Esophagus squamous epithelium (tissue), 5 donors: ENCODE data around the gene AJUBA. TPM values are rescaled to one million over a fixed set of nuclear protein-coding genes. Genes with fewer than 3 reads are reported as not detected.

Experiments
- DNase-seq: peaks from one replicate; lab custom pipeline; 2025; lab: John Stamatoyannopoulos, UW
- H3K27ac ChIP-seq, 4 donors: fragments of 200-600 bp; sonication (generic); one replicate each; pipeline ENCODE4 v1.5.1; 2016 to 2019; ENCODE audit warnings: mild to moderate bottlenecking in 1 of 4
- H3K27me3 ChIP-seq, 4 donors: fragments of 200-600 bp; sonication (generic); 1 replicate in 3 of 4; 2 replicates in 1 of 4; pipeline versions ENCODE4 v1.5.1 to v1.6.0; 2017 to 2021; ENCODE audit warnings: antibody characterized with exemption in 1 of 4
- H3K36me3 ChIP-seq, 3 donors: fragments of 200-600 bp; sonication (generic); one replicate each; pipeline ENCODE4 v1.5.1; 2016 to 2019
- H3K4me1 ChIP-seq, 3 donors: fragments of 200-600 bp; sonication (generic); one replicate each; pipeline ENCODE4 v1.5.1; 2017 to 2019
- H3K4me3 ChIP-seq, 4 donors: fragments of 200-600 bp; sonication (generic); 1 replicate in 3 of 4; 2 replicates in 1 of 4; pipeline ENCODE4 v1.5.1; 2016 to 2019; ENCODE audit warnings: mild to moderate bottlenecking in 2 of 4, moderate library complexity in 1 of 4
- H3K9me3 ChIP-seq, 3 donors: fragments of 200-600 bp; sonication (generic); one replicate each; pipeline ENCODE4 v1.5.1; 2016 to 2019
- POLR2A ChIP-seq, 4 donors: fragments of 450-650 bp; IDR thresholded peaks; one replicate each; pipeline ENCODE4 v1.6.1; 2017; ENCODE audit warnings: antibody characterized with exemption in 4 of 4, mild to moderate bottlenecking in 4 of 4, moderate library complexity in 3 of 4
- WGBS, 2 donors: methylation state at CpG; one replicate each; pipeline ENCODE4 v1.1.5; 2018; 5-methylcytosine and 5-hydroxymethylcytosine counted together
- intact Hi-C: fragments of 100-400 bp; cut with DNase I; formaldehyde crosslinking; loops from one replicate; pipeline ENCODE4 v1.15.0; 2022
- total RNA-seq, 4 donors: library from RNA; depleted of rRNA; stranded (reverse); fragments of >200 nt; gene quantifications; one replicate each; pipeline ENCODE4 v1.1.0, GENCODE V29; 2016
- TF ChIP-seq, protein P1 (sequence below), 6 experiments: fragments of 450-650 bp in 4 of 6; fragments of 200-600 bp in 2 of 6; sonication (generic) in 2 of 6; IDR thresholded peaks; one replicate each; pipeline ENCODE4 v1.5.1; 2016 to 2019; ENCODE audit warnings: antibody characterized with exemption in 6 of 6, mild to moderate bottlenecking in 4 of 6, moderate library complexity in 4 of 6
- donor health status: DM: yes; HTN: yes; CAD: no.

The AJUBA gene
- total RNA-seq, 4 donors from 2014 or later = 31.3 to 44.3 (median 34.5) TPM

DNA sequence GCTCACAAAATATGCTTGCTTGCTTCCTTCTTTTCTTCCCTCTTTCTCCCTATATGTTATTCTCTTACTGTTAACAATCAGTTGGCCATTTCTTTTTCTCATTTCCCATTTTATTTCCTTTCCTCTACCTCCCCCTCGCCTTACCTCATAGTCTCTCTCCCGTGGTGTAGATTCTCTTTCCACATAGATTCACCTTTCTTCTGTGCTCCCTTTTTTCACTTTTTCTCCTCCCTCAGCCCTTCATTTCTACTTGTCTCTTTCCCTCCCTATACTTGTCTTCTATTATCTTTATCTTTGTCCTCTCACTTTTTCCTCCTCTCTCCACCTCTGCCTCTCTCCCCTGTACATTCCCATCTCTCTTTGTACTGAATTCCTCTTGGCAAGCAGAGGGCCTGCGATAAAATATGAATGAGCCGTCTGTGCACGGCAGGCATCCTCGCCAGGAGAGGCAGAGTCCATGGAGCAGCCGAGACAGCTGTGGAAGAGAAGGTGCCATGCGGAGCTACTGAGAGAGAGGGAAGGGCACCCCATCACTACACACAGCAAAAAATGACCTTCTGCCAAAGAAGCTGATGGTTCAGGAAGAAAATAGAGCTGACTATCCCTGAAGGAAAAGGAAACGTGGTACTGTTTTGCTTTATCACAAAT is 15.4 kb upstream of the AJUBA start:
- Histone ChIP-seq H3K4me3 (no peak overlapping the region), H3K9me3 (no peaks in the 10 kb centered on the region), H3K4me1 (peaks cover 0 to 8% (median 0%) of the 10 kb centered on the region in 3 donors), H3K27ac (no peak overlapping the region), H3K27me3 (no peaks in the 10 kb centered on the region), H3K36me3 (peaks cover 0 to 21% (median 0%) of the 10 kb centered on the region in 3 donors)
- no peak for DNase-seq
- TF ChIP-seq POLR2A (IDR thresholded peaks at IDR 0.05) = no peak
- intact Hi-C loops = no loop called here
- 83% methylated on average over 4 to 6 of the region's 9 CpGs for WGBS, 2 donors

DNA sequence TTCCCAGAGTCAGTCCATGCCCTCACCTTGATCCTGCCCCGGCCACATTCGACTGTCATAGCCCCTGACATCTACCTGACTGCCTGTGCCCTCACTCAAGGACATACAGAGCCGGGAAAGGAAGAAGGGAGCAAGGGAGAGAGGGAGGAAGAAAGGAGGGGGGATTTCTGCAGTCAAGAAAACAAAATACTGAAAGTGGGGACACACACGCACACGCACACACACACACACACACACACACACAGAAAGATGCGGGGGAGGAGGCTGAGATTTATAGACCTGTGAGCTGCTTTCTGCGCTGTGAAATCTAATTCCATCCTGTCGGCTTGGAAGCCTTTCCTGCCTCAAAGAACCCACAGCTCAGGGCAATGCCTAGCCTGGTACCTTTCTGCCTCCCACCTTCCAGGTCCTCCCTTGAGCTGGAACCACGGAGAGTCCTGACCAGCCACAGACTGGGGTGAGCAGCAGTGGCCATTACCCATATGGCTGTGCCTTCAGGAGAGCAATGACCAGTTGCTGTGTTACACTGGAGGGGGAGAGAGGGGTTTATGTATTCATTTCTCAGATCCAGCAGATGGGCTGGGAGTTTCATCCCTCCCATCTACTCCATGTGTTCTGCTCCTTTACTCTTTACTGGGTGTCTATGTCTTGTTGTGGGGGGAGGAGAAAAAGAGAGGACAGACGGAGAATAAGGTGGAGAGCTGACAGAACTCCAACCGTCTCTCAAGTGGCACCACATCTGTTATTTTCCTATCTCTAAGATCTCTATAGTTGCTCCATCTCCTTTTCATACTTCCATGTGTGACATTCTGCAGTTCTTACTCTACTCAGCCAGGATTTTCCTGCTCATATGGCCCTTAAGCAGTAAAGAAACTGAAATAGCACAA is 14.7 kb upstream of the AJUBA start:
- H3K4me3 ChIP-seq = no peak overlapping the region
- peaks cover 0 to 8% (median 0%) of the 10 kb centered on the region in 3 donors for H3K4me1 ChIP-seq
- H3K27me3 ChIP-seq = no peaks in the 10 kb centered on the region
- intact Hi-C loops = no loop called here
- DNase-seq = no peak
- H3K27ac ChIP-seq = no peak overlapping the region
- 74 to 83% methylated on average over 9 to 10 of the region's 11 CpGs for WGBS, 2 donors
- no peaks in the 10 kb centered on the region for H3K9me3 ChIP-seq
- TF ChIP-seq POLR2A (IDR thresholded peaks at IDR 0.05) = no peak
- TF ChIP-seq, protein P1, sequence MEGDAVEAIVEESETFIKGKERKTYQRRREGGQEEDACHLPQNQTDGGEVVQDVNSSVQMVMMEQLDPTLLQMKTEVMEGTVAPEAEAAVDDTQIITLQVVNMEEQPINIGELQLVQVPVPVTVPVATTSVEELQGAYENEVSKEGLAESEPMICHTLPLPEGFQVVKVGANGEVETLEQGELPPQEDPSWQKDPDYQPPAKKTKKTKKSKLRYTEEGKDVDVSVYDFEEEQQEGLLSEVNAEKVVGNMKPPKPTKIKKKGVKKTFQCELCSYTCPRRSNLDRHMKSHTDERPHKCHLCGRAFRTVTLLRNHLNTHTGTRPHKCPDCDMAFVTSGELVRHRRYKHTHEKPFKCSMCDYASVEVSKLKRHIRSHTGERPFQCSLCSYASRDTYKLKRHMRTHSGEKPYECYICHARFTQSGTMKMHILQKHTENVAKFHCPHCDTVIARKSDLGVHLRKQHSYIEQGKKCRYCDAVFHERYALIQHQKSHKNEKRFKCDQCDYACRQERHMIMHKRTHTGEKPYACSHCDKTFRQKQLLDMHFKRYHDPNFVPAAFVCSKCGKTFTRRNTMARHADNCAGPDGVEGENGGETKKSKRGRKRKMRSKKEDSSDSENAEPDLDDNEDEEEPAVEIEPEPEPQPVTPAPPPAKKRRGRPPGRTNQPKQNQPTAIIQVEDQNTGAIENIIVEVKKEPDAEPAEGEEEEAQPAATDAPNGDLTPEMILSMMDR (IDR thresholded peaks at IDR 0.05) = no peak
- H3K36me3 ChIP-seq = peaks cover 0 to 21% (median 0%) of the 10 kb centered on the region in 3 donors

DNA sequence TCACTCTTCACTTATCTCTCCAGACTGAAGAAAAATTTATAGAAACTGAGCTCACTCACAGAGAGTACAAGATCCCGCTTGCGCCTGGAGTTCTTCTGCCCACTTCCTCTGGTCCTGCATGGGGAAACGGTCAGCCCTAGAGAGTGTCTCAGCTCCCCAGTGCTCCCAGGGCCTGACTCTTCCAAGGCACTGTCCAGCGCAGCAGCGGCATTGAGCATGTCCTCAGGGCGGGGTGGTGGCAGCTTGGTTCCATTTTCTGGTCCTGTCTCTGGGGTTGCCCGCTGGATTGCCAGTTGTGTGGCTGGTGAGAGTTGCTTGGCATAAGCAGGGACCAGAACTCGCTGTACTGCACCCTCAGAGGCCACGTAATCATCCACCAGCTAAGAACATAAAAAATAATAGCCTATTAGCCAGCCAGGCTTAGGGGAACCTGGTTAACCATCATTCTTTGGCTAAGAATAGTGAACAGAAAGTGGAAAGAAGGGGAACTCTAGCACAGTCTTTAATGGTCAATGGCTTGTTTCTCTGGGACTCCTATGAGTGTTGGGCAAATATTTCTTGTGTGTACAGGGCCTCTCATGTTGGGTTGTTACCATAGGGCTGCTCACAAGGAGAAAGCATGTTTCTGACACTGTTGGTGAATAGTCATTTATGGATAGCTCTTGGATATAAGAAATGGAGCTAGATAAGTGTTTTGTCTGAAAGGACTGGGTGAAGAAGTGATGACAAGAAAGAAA is 13.7 kb upstream of the AJUBA start:
- H3K9me3 ChIP-seq = no peaks in the 10 kb centered on the region
- no peaks in the 10 kb centered on the region for H3K27me3 ChIP-seq
- peaks cover 0 to 28% (median 0%) of the 10 kb centered on the region in 3 donors for H3K36me3 ChIP-seq
- TF ChIP-seq, protein P1 (IDR thresholded peaks at IDR 0.05) = no peak
- no peak for TF ChIP-seq POLR2A (IDR thresholded peaks at IDR 0.05)
- WGBS, 2 donors = 85 to 89% methylated on average over 3 to 4 of the region's 9 CpGs
- intact Hi-C loops = no loop called here
- no peak overlapping the region for H3K27ac ChIP-seq
- peaks cover 0 to 8% (median 0%) of the 10 kb centered on the region in 3 donors for H3K4me1 ChIP-seq
- H3K4me3 ChIP-seq = no peak overlapping the region
- no peak for DNase-seq

DNA sequence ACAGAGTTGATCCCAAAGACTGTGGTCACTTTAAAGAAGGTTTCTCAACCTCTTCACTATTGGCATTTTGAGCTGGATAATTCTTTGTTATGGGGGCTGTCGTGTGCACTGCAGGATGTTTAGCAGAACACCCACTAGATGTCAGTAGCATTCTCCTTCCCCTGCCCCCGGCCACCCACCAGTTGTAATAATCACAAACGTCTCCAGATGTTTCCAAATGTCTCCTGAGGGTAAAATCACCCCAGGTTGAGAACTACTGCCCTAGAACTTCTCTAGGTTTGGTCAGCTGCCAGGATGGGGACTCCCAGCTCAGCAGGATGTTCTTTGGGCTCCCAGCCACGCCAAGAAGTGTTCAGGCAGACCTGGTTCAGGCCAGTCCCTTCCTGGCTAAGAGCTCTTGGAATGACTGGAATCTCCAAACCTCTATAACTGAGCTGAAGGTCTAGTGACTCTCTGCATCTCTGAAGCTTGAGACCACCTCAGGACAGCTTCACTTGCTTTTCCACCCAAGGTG is 12.5 kb upstream of the AJUBA start:
- TF ChIP-seq, protein P1 (IDR thresholded peaks at IDR 0.05) = peak in 5 of 6 experiments; percentile 12 to 51 (median 17)
- no peak for TF ChIP-seq POLR2A (IDR thresholded peaks at IDR 0.05)
- WGBS, 2 donors = 4 to 5% methylated on average over 4 of the region's 4 CpGs
- intact Hi-C loops = no loop called here
- DNase-seq = no peak
- Histone ChIP-seq H3K27ac (peak overlapping the region in 1 of 4 donors; percentile 9), H3K4me3 (no peak overlapping the region), H3K4me1 (peaks cover 0 to 8% (median 0%) of the 10 kb centered on the region in 3 donors), H3K9me3 (no peaks in the 10 kb centered on the region), H3K36me3 (peaks cover 0 to 36% (median 0%) of the 10 kb centered on the region in 3 donors), H3K27me3 (no peaks in the 10 kb centered on the region)

DNA sequence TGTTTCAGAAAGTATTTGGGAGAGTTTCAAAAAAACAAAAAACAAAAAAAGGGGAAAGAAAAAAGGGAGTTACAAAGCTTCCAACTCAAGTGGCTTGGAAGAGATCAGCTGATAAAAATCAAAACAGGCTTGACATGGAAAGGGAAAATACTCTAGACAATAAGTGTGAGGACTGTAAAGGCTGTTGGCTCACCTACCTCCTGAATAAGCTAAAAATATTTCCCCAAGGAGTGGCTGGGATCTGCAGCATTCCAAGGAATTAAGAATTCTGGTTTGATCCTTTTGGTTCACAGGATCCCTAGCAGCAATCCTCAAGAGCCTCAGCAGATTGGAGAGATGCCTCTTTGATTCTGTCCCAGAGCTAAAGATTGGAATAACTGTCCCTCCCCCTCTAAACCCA is 11.2 kb upstream of the AJUBA start:
- Histone ChIP-seq H3K27me3 (no peaks in the 10 kb centered on the region), H3K9me3 (no peaks in the 10 kb centered on the region), H3K4me3 (no peak overlapping the region), H3K4me1 (peaks cover 0 to 8% (median 0%) of the 10 kb centered on the region in 3 donors), H3K36me3 (peaks cover 0 to 41% (median 0%) of the 10 kb centered on the region in 3 donors), H3K27ac (no peak overlapping the region)
- no peak for TF ChIP-seq POLR2A (IDR thresholded peaks at IDR 0.05)
- TF ChIP-seq, protein P1 (IDR thresholded peaks at IDR 0.05) = no peak
- intact Hi-C loops = no loop called here
- DNase-seq = no peak
